Fibroblast of lung (primary cell): ENCODE results near the gene ROBO1.

Experiments
- CTCF ChIP-seq, 2 donors: IDR thresholded peaks in 1 of 2; conservative IDR thresholded peaks in 1 of 2; 1 replicate in 1 of 2; 2 replicates in 1 of 2; pipeline ENCODE4 v1.5.1; 2011 to 2012; ENCODE audit warnings: low read length in 2 of 2, control low read depth in 1 of 2, inconsistent platforms in 1 of 2, low read depth in 1 of 2, mild to moderate bottlenecking in 1 of 2
- EZH2 ChIP-seq: IDR thresholded peaks from 2 replicates; pipeline ENCODE4 v1.5.1; 2012; ENCODE audit warnings: low read length, control low read depth, mild to moderate bottlenecking; ENCODE audit errors: missing control alignments

GRCh38 chr3:78906245-78906644, 861.6 kb downstream of the ROBO1 start:
- no peak for TF ChIP-seq CTCF (conservative IDR thresholded peaks at IDR 0.05 in 1 of 2, IDR thresholded peaks at IDR 0.05 in 1 of 2; ENCODE audit: low read depth in 1 of 2, low read length in 2 of 2)
- TF ChIP-seq EZH2, result no peak
